Aorta (tissue), 5 donors: ENCODE results near the gene TMEM94. TPM values are rescaled to one million over a fixed set of nuclear protein-coding genes. Genes with fewer than 3 reads are reported as not detected.

Experiments used
- ATAC-seq: fragments of 200-7000 bp; cut with Tn5 transposase; one replicate; pipeline ENCODE4 v1.9.1; 2022; ENCODE audit warnings: moderate library complexity; ENCODE audit not compliant: low FRiP score
- DNase-seq, 2 donors: peaks; one replicate each; pipeline ENCODE4 v3.0.0-alpha.2; 2020
- H3K27ac ChIP-seq, 2 donors: one replicate each; pipeline ENCODE4 v1.5.1; 2013; ENCODE audit warnings: low read length in 2 of 2, mild to moderate bottlenecking in 2 of 2, moderate library complexity in 2 of 2, control low read depth in 1 of 2, inconsistent platforms in 1 of 2, low read depth in 1 of 2
- H3K27me3 ChIP-seq, 2 donors: one replicate each; pipeline ENCODE4 v1.6.1; 2013; ENCODE audit warnings: control low read depth in 1 of 2, low read length in 1 of 2, mild to moderate bottlenecking in 1 of 2, moderate library complexity in 1 of 2; ENCODE audit not compliant: insufficient read depth in 2 of 2, control insufficient read depth in 1 of 2
- H3K36me3 ChIP-seq, 2 donors: one replicate each; pipeline ENCODE4 v1.6.1; 2013; ENCODE audit warnings: control low read depth in 1 of 2, low read length in 1 of 2, mild to moderate bottlenecking in 1 of 2; ENCODE audit not compliant: insufficient read depth in 2 of 2, control insufficient read depth in 1 of 2
- H3K4me1 ChIP-seq, 2 donors: one replicate each; pipeline ENCODE4 v1.6.1; 2013; ENCODE audit warnings: low read length in 2 of 2, control low read depth in 1 of 2, mild to moderate bottlenecking in 1 of 2, moderate library complexity in 1 of 2; ENCODE audit not compliant: insufficient read depth in 2 of 2, control insufficient read depth in 1 of 2
- H3K4me3 ChIP-seq, 2 donors: one replicate each; pipeline ENCODE4 v1.5.1; 2013; ENCODE audit warnings: low read length in 2 of 2, control low read depth in 1 of 2, mild to moderate bottlenecking in 1 of 2
- H3K9me3 ChIP-seq: one replicate; pipeline ENCODE4 v1.6.1; 2013; ENCODE audit warnings: mild to moderate bottlenecking, low read length; ENCODE audit not compliant: control insufficient read depth
- WGBS, 2 donors: extraction: QIAGEN DNeasy Blood & Tissue Kit; methylation state at CpG; one replicate each; pipeline ENCODE4 v1.1.7; 2013; 5-methylcytosine and 5-hydroxymethylcytosine counted together
- intact Hi-C, 2 donors: fragments of 100-400 bp; cut with DNase I; formaldehyde crosslinking; loops; one replicate each; pipeline versions ENCODE4 v1.14.2 to v1.15.0; 2022
- long read RNA-seq, 2 donors: library from polyadenylated mRNA; unstranded; transcript quantifications; one replicate each; pipeline ENCODE4 v2.0.0, GENCODE V29; 2020 to 2021
- polyA plus RNA-seq, 2 donors: library from polyadenylated mRNA; stranded (reverse); fragments of 200-250 nt; gene quantifications; one replicate each; pipeline ENCODE4 v1.2.3, GENCODE V29; 2013
- total RNA-seq, 2 donors: library from RNA; stranded (reverse); fragmentation: NEBNext Ultra II Directional; extraction: Animal tissue kit (Norgen Biotek cat#: 25700); gene quantifications; one replicate each; pipeline ENCODE4 v1.2.1, GENCODE V29; 2021
- donor health status: healthy with polysubstance abuse.
- donor health status: Bipolar disorder and iron deficiency.
- donor health status: DM: no; HTN: no; CAD: no.
- donor health status: DM: no; HTN: no; CAD: no.
- donor health status: DM: yes; HTN: yes; CAD: no.

TMEM94 gene
- total RNA-seq (10 to 100 TPM; 51.5 to 74.8 TPM), polyA plus RNA-seq (10 to 100 TPM; 19.5 to 54.6 TPM)
- long read RNA-seq, donor 1, partial matches to known transcripts: 58 of 72 reads
- long read RNA-seq, donor 1, other reads (novel, unspliced or antisense): 14 of 72 reads
- long read RNA-seq, donor 2, partial matches to known transcripts: 11 of 25 reads
- long read RNA-seq, donor 2, other reads (novel, unspliced or antisense): 13 of 25 reads

DNA sequence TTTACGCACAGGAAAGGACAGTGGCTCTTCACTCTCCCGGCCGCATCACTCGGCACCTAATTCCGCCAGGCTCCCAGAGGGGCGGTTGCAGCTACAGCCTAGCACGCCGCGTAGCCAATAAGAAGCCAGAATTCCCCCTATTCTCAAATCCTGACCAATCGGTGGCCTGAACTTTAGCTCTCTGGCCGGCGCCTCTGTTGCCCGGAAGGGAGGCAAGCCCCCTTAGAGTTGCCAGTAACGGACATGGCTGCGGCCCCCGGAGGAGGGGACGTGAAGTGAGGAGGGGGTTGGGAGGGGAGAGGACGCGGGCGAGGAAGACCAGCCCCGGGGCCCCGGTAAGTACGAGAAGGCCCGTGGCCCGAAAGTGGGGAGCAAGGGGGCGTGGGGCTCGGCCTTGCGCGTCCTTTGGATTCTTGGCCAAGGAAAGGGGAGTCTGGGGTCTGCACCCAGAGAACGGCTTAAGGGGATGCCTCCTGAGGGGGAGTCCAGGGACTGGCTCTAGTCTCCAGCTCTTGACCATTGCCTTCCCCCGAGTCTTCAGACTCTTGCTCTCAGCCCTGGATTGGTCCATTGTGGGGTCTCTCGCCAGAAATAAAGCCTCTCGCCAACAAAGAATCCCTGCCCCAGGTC lies at the start of gene TMEM94:
Gene TMEM94, plus strand, starts transcription at position 219 of the 630 bp plus-strand sequence. CDS start 15,271 bp downstream, outside the sequence.
- 0% methylated on average over 33 of the region's 33 CpGs for WGBS, 2 donors
- peak within 1 kb of the TSS; percentile 31 to 60 for H3K27ac ChIP-seq

DNA sequence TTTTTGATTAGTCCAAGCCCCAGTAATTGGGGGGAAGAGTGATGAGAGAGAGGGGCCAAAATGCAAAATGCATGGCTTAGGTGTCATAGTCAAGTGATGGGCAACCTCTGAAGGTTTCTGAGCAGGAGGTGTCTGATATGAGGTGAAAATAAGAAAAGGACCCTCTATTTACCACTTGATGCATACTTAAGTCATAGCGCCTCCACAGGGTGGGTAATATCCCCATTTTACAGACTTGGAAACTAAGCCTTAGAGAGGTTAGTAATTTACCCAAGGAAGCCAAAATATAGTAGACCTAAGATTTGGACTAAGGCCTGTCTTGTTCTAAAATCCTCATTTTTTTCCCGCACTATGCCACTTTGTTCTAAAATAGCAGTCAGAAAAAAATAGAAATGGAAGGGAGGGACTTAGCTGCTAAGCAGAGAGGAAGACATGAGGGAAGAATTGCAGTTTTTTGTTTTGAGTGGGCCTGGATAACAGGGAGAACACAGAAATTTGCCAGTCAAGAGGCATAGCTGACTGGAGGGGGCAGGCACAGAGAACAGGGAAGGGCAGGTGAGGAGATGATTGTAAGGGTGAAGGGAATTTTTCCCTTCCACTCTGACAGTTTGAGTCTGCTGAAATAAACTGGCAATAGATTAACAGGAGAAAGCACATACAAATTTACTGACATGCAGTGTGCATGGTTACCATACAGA lies 48.6 kb upstream of the TMEM94 start:
- intact Hi-C loops: no loop called here
- H3K27me3 ChIP-seq: no peaks in the 10 kb centered on the region
- H3K4me3 ChIP-seq: no peak overlapping the region
- peaks cover 0 to 3% of the 10 kb centered on the region in 2 donors for H3K4me1 ChIP-seq
- no peak for DNase-seq
- H3K36me3 ChIP-seq: no peaks in the 10 kb centered on the region
- H3K27ac ChIP-seq: no peak overlapping the region
- ATAC-seq: no peak
- H3K9me3 ChIP-seq: no peaks in the 10 kb centered on the region
- WGBS, 2 donors: 47 to 48% methylated on average over 2 of the region's 2 CpGs

More for the DNA sequence above, at the start of gene TMEM94:
- peak; percentile 99 for ATAC-seq
- Histone ChIP-seq H3K4me3 (peak within 1 kb of the TSS; percentile 85 to 92), H3K36me3 (no peaks in the 10 kb centered on the region), H3K27me3 (no peaks in the 10 kb centered on the region), H3K9me3 (no peaks in the 10 kb centered on the region), H3K4me1 (peaks cover 0 to 3% of the 10 kb centered on the region in 2 donors)
- intact Hi-C loops: no loop called here
- DNase-seq: peak; percentile 96 to 97

DNA sequence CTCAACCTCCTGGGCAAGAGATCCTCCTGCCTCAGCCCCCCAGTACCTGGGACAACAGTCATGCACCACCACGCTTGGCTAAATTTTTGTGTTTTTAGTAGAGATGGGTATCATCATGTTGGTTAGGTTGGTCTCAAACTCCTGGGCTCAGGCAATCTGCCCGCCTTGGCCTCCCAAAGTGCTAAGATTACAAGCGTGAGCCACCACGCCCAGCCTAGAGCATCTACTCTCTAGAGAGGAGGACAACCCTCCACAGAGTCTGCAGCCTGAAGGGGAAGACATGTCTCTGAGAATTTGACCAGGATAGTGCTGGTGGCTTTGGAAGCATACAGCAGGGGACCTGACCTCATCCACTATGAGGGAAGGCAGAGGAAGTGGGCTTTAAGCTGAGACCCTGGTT lies 46.3 kb upstream of the TMEM94 start:
- Histone ChIP-seq H3K4me3 (no peak overlapping the region), H3K4me1 (peaks cover 0 to 3% of the 10 kb centered on the region in 2 donors), H3K27me3 (no peaks in the 10 kb centered on the region), H3K9me3 (no peaks in the 10 kb centered on the region), H3K27ac (no peak overlapping the region), H3K36me3 (no peaks in the 10 kb centered on the region)
- 87 to 88% methylated on average over 4 of the region's 4 CpGs for WGBS, 2 donors
- no peak for DNase-seq
- intact Hi-C loops: loop anchor here in 1 of 2 donors (5.0 kb wide), 1 partner anchor 138 kb away; the partner anchor contains the start of gene MIF4GD
- ATAC-seq: no peak

DNA sequence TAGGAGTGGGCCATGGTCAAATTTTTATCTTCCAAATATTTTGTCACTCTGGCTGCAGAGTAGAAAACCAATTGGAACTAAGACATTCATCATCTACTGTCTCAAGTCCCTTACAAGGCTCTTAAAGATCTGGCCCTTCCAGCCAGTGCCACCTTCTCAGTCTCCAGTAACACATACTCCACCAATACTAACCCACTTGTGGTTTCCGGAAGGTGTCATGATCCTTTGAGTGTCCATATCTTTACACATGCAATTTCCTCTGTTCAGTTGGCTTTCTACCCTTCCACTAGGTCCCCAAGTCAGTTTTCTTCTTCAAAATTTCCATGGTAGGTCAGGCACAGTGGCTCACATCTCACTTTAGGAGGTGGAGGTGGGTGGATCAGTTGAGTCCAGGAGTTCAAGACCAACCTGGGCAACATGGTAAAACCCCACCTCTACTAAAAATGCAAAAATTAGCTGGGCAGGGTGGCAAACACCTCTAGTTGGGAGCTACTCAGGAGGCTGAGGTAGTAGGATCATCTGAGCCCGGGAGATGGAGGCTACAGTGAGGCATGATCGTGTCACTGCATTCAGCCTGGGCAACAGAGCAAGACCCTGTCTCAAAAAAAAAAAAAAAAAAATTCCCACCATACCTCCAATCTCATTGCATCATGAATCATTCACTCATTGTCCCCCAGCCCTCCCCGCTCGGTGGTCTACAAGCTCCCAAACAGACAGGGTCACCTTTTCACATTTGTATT lies 44.9 kb upstream of the TMEM94 start:
- Histone ChIP-seq H3K36me3 (no peaks in the 10 kb centered on the region), H3K4me1 (no peaks in the 10 kb centered on the region), H3K9me3 (no peaks in the 10 kb centered on the region), H3K27me3 (no peaks in the 10 kb centered on the region), H3K27ac (no peak overlapping the region), H3K4me3 (no peak overlapping the region)
- DNase-seq: no peak
- ATAC-seq: no peak
- intact Hi-C loops: loop anchor here (2.0 to 5.0 kb wide), 2 partner anchors 89 to 139 kb away; partner anchors contain the start of gene MIF4GD (in 1 of the 2)
- 72 to 73% methylated on average over 5 of the region's 5 CpGs for WGBS, 2 donors

DNA sequence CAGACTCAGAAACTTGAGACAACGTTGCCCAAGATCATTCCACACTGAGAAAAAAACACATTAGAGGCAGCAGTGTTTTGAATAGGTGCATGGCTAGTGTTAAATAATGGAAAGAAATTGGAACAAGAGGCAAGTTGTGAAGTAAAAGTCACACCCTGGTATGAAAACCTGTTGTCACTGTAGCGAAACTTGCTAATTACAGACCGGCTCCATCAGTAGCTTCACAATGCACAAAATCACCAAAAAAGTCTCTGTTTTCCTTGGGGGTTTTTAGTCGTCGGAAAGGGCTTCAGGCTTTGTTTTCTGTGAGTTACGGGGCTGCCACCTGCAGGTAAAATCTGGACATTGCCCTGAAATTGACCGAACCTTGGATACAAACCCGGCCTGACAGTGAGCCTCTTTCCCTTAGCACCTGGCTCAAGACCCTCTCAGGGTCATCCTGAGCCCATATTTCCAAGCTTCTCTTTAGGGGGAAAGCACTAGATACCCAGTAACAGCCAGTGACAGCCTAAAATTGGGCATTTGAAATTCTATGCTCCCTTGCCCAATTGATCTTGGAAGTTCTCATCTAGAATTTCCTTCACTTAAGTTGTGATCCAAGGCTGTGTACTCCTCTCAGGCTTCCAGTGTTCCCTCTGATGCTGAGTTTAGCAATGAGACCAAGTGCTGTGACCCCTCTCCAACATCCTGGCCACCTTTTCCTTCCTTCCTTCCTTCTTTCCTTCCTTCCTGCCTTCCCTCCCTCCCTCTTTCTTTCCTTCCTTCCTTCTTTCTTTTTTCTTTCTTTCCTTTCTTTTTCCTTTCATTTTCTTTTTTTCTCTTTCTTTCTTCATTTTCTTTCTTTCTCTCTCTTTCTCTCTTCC lies 43.7 kb upstream of the TMEM94 start:
- H3K27ac ChIP-seq: no peak overlapping the region
- H3K4me3 ChIP-seq: peak overlapping the region in 1 of 2 donors; percentile 15
- no peaks in the 10 kb centered on the region for H3K27me3 ChIP-seq
- 1% methylated on average over 8 of the region's 8 CpGs for WGBS, 2 donors
- peak; percentile 78 for ATAC-seq
- DNase-seq: peak in 1 of 2 donors; percentile 64
- no peaks in the 10 kb centered on the region for H3K36me3 ChIP-seq
- H3K4me1 ChIP-seq: no peaks in the 10 kb centered on the region
- no peaks in the 10 kb centered on the region for H3K9me3 ChIP-seq
- intact Hi-C loops: loop anchor here (2.0 to 5.0 kb wide), 2 partner anchors 90 to 140 kb away; partner anchors contain the start of gene MIF4GD (in 1 of the 2)

DNA sequence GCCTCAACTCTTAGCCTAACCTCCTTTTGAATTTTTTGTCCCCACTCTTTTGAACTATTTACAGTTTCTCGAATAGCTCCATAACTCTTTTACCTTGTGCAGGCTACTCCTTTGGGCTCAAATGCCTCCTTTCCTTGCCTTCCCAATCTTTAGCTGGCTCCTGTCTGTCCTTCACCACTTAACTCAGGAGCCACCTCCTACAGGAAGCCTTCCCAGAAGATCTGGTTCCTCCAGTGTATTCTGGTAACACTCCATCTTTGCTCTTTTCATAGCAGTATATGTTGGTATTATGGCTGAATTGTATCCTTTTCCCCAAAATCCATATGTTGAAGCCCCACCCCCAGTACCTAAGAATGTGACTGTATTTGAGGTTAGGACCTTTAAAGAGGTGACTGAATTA lies 41.9 kb upstream of the TMEM94 start:
- Histone ChIP-seq H3K4me1 (no peaks in the 10 kb centered on the region), H3K9me3 (no peaks in the 10 kb centered on the region), H3K4me3 (no peak overlapping the region), H3K27me3 (no peaks in the 10 kb centered on the region), H3K27ac (no peak overlapping the region), H3K36me3 (no peaks in the 10 kb centered on the region)
- no peak for ATAC-seq
- 79 to 86% methylated on average over 1 of the region's 1 CpG for WGBS, 2 donors
- intact Hi-C loops: loop anchor here in 1 of 2 donors (5.0 kb wide), 1 partner anchor 142 kb away; the partner anchor contains the start of gene MIF4GD
- no peak for DNase-seq

DNA sequence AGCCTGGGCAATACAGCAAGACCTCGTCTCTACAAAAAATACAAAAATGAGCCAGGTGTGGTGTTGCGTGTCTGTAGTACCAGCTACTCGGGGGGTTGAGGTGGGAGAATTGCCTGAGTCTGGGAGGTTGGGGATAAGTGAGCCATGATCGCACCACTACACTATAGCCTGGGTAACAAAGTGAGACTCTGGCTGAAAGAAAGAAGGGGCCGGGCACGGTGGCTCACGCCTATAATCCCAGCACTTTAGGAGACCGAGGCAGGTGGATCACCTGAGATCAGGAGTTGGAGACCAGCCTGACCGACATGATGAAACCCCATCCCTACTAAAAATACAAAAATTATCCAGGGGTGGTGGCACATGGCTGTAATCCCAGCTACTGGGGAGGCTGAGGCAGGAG lies 40.4 kb upstream of the TMEM94 start:
- no peaks in the 10 kb centered on the region for H3K4me1 ChIP-seq
- H3K4me3 ChIP-seq: no peak overlapping the region
- H3K27ac ChIP-seq: no peak overlapping the region
- intact Hi-C loops: no loop called here
- H3K36me3 ChIP-seq: no peaks in the 10 kb centered on the region
- ATAC-seq: no peak
- WGBS, 2 donors: 87 to 90% methylated on average over 9 of the region's 9 CpGs
- H3K27me3 ChIP-seq: no peaks in the 10 kb centered on the region
- no peaks in the 10 kb centered on the region for H3K9me3 ChIP-seq
- DNase-seq: no peak
